Endothelial cell of umbilical vein (primary cell): ENCODE measurements around the gene ENC1. TPM values are rescaled to one million over a fixed set of nuclear protein-coding genes. Genes with fewer than 3 reads are reported as not detected.

Source experiments
- BruUV-seq: library from RNA; stranded (reverse); fragments of 400-500 nt; replicated peaks from 2 replicates; lab custom pipeline; 2021; lab: Mats Ljungman, UMichigan
- CTCF ChIA-PET: fragments of 300-600, 350-600 bp; sonication (Branson Sonifier 250); formaldehyde crosslinking; loops from one replicate; lab custom pipeline; 2021; ENCODE audit warnings: antibody characterized with exemption, inconsistent platforms; lab: Charles Lee
- POLR2A ChIA-PET: fragments of 300-600, 350-600 bp; sonication (Branson Sonifier 250); formaldehyde crosslinking; loops from one replicate; lab custom pipeline; 2021; ENCODE audit warnings: antibody characterized with exemption, inconsistent platforms; lab: Charles Lee
- DNase-seq: peaks from one replicate; pipeline ENCODE4 v3.0.0-alpha.2; 2011; ENCODE audit warnings: low read depth, low spot score
- FAIRE-seq: peaks from 2 replicates; lab custom pipeline; 2011; peaks lifted over from hg19 to GRCh38; lab: Jason Lieb, UNC
- H2AFZ ChIP-seq: 2 replicates; pipeline ENCODE4 v1.6.0; 2012; ENCODE audit warnings: low read depth, low read length, control low read depth, inconsistent platforms
- H3K27ac ChIP-seq: 2 replicates; pipeline ENCODE4 v1.5.1; 2011; ENCODE audit warnings: low read depth, mild to moderate bottlenecking, control low read depth, low read length, moderate library complexity; ENCODE audit not compliant: insufficient read depth
- H3K27me3 ChIP-seq, 2 experiments: 2 replicates each; pipeline versions ENCODE4 v1.6.0 to v1.6.1; 2011; ENCODE audit warnings: low read length in 2 of 2, mixed read lengths in 1 of 2; ENCODE audit not compliant: control insufficient read depth in 2 of 2, insufficient read depth in 2 of 2
- H3K36me3 ChIP-seq, 2 experiments: 2 replicates in 1 of 2; 3 replicates in 1 of 2; pipeline ENCODE4 v1.5.1; 2011; ENCODE audit warnings: low read length in 2 of 2, mild to moderate bottlenecking in 1 of 2, moderate library complexity in 1 of 2; ENCODE audit not compliant: control insufficient read depth in 2 of 2, insufficient read depth in 2 of 2; ENCODE audit errors: extremely low read depth in 1 of 2
- H3K4me1 ChIP-seq: 3 replicates; pipeline ENCODE4 v1.5.1; 2011; ENCODE audit warnings: mild to moderate bottlenecking, low read length; ENCODE audit not compliant: control insufficient read depth, insufficient read depth; ENCODE audit errors: extremely low read depth
- H3K4me2 ChIP-seq: 2 replicates; pipeline ENCODE4 v1.6.1; 2011; ENCODE audit warnings: low read length, control low read depth, mixed read lengths; ENCODE audit not compliant: insufficient read depth
- H3K4me3 ChIP-seq, 3 experiments: fragments of 200-600 bp in 1 of 3; sonication (generic), shearing (Covaris generic) in 1 of 3; replicated peaks in 1 of 3; 2 replicates each; pipeline ENCODE4 v1.5.1; 2011 to 2016; ENCODE audit warnings: control low read depth in 3 of 3, low read length in 3 of 3, mild to moderate bottlenecking in 2 of 3, inconsistent platforms in 1 of 3, low read depth in 1 of 3, moderate library complexity in 1 of 3; ENCODE audit not compliant: insufficient read depth in 1 of 3
- H3K79me2 ChIP-seq: 2 replicates; pipeline ENCODE4 v1.6.0; 2012; ENCODE audit warnings: low read length, inconsistent platforms; ENCODE audit not compliant: control insufficient read depth, insufficient read depth
- H3K9ac ChIP-seq: replicated peaks from 2 replicates; pipeline ENCODE3; 2011; ENCODE audit warnings: low read length, control low read depth; ENCODE audit not compliant: insufficient read depth; ENCODE audit errors: extremely low read depth
- H3K9me1 ChIP-seq: replicated peaks from 3 replicates; pipeline ENCODE4 v1.6.0; 2011; ENCODE audit warnings: mild to moderate bottlenecking, low read length; ENCODE audit not compliant: control insufficient read depth, insufficient read depth; ENCODE audit errors: extremely low read depth
- H3K9me3 ChIP-seq: replicated peaks from 2 replicates; pipeline ENCODE4 v1.5.1; 2012; ENCODE audit warnings: low read length, inconsistent platforms; ENCODE audit not compliant: control insufficient read depth, insufficient read depth
- H4K20me1 ChIP-seq: replicated peaks from 2 replicates; pipeline ENCODE3; 2011; ENCODE audit warnings: mild to moderate bottlenecking, low read length; ENCODE audit not compliant: control insufficient read depth, insufficient read depth; ENCODE audit errors: extremely low read depth
- EZH2 ChIP-seq: IDR thresholded peaks from 2 replicates; pipeline ENCODE4 v1.6.1; 2012; ENCODE audit warnings: borderline replicate concordance, low read depth, mild to moderate bottlenecking, moderate library complexity, low read length, inconsistent platforms; ENCODE audit not compliant: severe bottlenecking
- FOS ChIP-seq: IDR thresholded peaks from 2 replicates; pipeline ENCODE4 v1.6.1; 2011; ENCODE audit warnings: mild to moderate bottlenecking, low read length, moderate library complexity, borderline replicate concordance; ENCODE audit not compliant: insufficient read depth
- GATA2 ChIP-seq: IDR thresholded peaks from 2 replicates; pipeline ENCODE4 v1.7.0; 2011; ENCODE audit warnings: low read depth, mild to moderate bottlenecking, moderate library complexity, mixed read lengths, low read length; ENCODE audit not compliant: insufficient read length, insufficient read depth
- JUN ChIP-seq: IDR thresholded peaks from 2 replicates; pipeline ENCODE4 v1.6.1; 2011; ENCODE audit warnings: borderline replicate concordance, low read depth; ENCODE audit not compliant: insufficient read length, insufficient read depth
- MAX ChIP-seq: IDR thresholded peaks from 2 replicates; pipeline ENCODE4 v1.6.1; 2011; ENCODE audit not compliant: insufficient read depth, insufficient read length
- MYC ChIP-seq: IDR thresholded peaks from one replicate; pipeline ENCODE4 v1.6.1; 2011; ENCODE audit warnings: mild to moderate bottlenecking, low read depth, low read length
- POLR2A ChIP-seq: IDR thresholded peaks from 2 replicates; pipeline ENCODE4 v1.6.1; 2012; ENCODE audit warnings: low read depth, mild to moderate bottlenecking, control low read depth, low read length
- POLR2AphosphoS5 ChIP-seq: IDR thresholded peaks from 2 replicates; pipeline ENCODE4 v1.6.1; 2012; ENCODE audit warnings: low read depth, mild to moderate bottlenecking, control low read depth, low read length, moderate library complexity; ENCODE audit not compliant: insufficient read depth
- dilution Hi-C: fragments of 300-500 bp; cut with MboI; formaldehyde crosslinking; loops from one replicate; pipeline ENCODE4 v1.15.0; 2019; ENCODE audit warnings: low sequenced_read_pairs; ENCODE audit not compliant: extremely low pct_ligation_motif_present
- intact Hi-C: fragments of 100-400 bp; cut with micrococcal nuclease; formaldehyde crosslinking; loops from one replicate; pipeline ENCODE4 v1.10.0; 2022
- polyA plus RNA-seq, 4 experiments: library from polyadenylated mRNA; depleted of rRNA in 3 of 4; stranded (reverse) in 3 of 4; unstranded in 1 of 4; fragments of >200 nt; gene quantifications; 2 replicates each; pipeline versions ENCODE4 v1.2.1 to v1.2.3, GENCODE V29; 2011 to 2012; ENCODE audit warnings: missing spikeins in 1 of 4
- total RNA-seq: library from RNA; stranded (reverse); gene quantifications from 2 replicates; pipeline ENCODE4 v1.2.3, GENCODE V29; 2021
- TF ChIP-seq, protein P1 (sequence below), 2 donors: IDR thresholded peaks; 1 replicate in 1 of 2; 2 replicates in 1 of 2; pipeline ENCODE4 v1.5.1; 2011; ENCODE audit warnings: low read length in 2 of 2, mild to moderate bottlenecking in 2 of 2, moderate library complexity in 2 of 2, control low read depth in 1 of 2, inconsistent platforms in 1 of 2, low read depth in 1 of 2; ENCODE audit not compliant: insufficient read depth in 1 of 2; ENCODE audit errors: extremely low read depth in 1 of 2

The ENC1 gene
- total and polyA plus RNA-seq, 2 donors (not counting 3 experiments of a cell fraction or from before 2014, with no cell fraction given) = 42.2 to 53.3 TPM

GRCh38 chr5:74613283-74613682 lies 27.2 kb downstream of the ENC1 start:
- ChIA-PET POLR2A (no interaction called here), CTCF (interaction anchor here (1.0 to 1.9 kb wide), 2 partner anchors 8 to 13 kb away, joined by 3 to 6 read pairs; no protein-coding TSS in a partner anchor)
- no peaks in the 10 kb centered on the region for H4K20me1 ChIP-seq
- H3K4me3 ChIP-seq = no peak overlapping the region
- dilution Hi-C loops (no loop called here), intact Hi-C loops (no loop called here)
- TF ChIP-seq MAX (no peak), JUN (no peak), FOS (no peak), POLR2AphosphoS5 (no peak), EZH2 (no peak), POLR2A (no peak), GATA2 (no peak), MYC (no peak)
- TF ChIP-seq, protein P1, sequence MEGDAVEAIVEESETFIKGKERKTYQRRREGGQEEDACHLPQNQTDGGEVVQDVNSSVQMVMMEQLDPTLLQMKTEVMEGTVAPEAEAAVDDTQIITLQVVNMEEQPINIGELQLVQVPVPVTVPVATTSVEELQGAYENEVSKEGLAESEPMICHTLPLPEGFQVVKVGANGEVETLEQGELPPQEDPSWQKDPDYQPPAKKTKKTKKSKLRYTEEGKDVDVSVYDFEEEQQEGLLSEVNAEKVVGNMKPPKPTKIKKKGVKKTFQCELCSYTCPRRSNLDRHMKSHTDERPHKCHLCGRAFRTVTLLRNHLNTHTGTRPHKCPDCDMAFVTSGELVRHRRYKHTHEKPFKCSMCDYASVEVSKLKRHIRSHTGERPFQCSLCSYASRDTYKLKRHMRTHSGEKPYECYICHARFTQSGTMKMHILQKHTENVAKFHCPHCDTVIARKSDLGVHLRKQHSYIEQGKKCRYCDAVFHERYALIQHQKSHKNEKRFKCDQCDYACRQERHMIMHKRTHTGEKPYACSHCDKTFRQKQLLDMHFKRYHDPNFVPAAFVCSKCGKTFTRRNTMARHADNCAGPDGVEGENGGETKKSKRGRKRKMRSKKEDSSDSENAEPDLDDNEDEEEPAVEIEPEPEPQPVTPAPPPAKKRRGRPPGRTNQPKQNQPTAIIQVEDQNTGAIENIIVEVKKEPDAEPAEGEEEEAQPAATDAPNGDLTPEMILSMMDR (IDR thresholded peaks at IDR 0.05; ENCODE audit: extremely low read depth in 1 of 2, insufficient read depth in 1 of 2, low read depth in 1 of 2, low read length in 2 of 2) = no peak
- no peaks in the 10 kb centered on the region for H3K27me3 ChIP-seq
- H2AFZ ChIP-seq = no peak overlapping the region
- H3K9ac ChIP-seq = no peak overlapping the region
- H3K27ac ChIP-seq = no peak overlapping the region
- no peaks in the 10 kb centered on the region for H3K9me3 ChIP-seq
- H3K4me2 ChIP-seq = no peak overlapping the region
- DNase-seq = no peak
- no peaks in the 10 kb centered on the region for H3K36me3 ChIP-seq
- BruUV-seq = no TSS peak
- H3K4me1 ChIP-seq = no peaks in the 10 kb centered on the region
- H3K79me2 ChIP-seq = no peaks in the 10 kb centered on the region
- FAIRE-seq = no peak
- no peaks in the 10 kb centered on the region for H3K9me1 ChIP-seq
